Measurements from ENCODE around the gene SULF2. TPM values are rescaled to one million over a fixed set of nuclear protein-coding genes. Genes with fewer than 3 reads are reported as not detected.
"Not testable (repeated sequence)": the region's sequence is repeated elsewhere in the genome, so short reads cannot be mapped to it uniquely, and the experiment has no call there.

SULF2 gene
- total RNA-seq, 2 experiments from 2014 or later: 0.17 to 0.34 TPM

GRCh38 chr20:47815866-47816265 lies 30.6 kb upstream of the SULF2 start:
- H3K4me3 Mint-ChIP-seq: no peak overlapping the region
- H3K27ac Mint-ChIP-seq: no peak overlapping the region
- peaks cover 30% of the 10 kb centered on the region for H3K27me3 Mint-ChIP-seq
- no peaks in the 10 kb centered on the region for H3K36me3 Mint-ChIP-seq
- ChIA-PET POLR2A (no interaction called here), CTCF (no interaction called here)
- no peaks in the 10 kb centered on the region for H3K4me1 Mint-ChIP-seq (ENCODE audit: low read depth)
- no peak for DNase-seq
- intact Hi-C loops (cut with micrococcal nuclease): no loop called here
- no peaks in the 10 kb centered on the region for H3K9me3 Mint-ChIP-seq

- Mint-ChIP-seq H3K27me3 (peaks cover 27% of the 10 kb centered on the region), H3K27ac (no peak overlapping the region), H3K4me3 (no peak overlapping the region), H3K9me3 (no peaks in the 10 kb centered on the region), H3K36me3 (no peaks in the 10 kb centered on the region), H3K4me1 (ENCODE audit: low read depth) (no peaks in the 10 kb centered on the region)
- ChIA-PET CTCF (no interaction called here), POLR2A (no interaction called here)
- no peak for DNase-seq
- intact Hi-C loops (cut with micrococcal nuclease): no loop called here
These were observed 30.1 kb upstream of the SULF2 start for GRCh38 chr20:47815416-47815806.

GRCh38 chr20:47814632-47815415 lies 29.5 kb upstream of the SULF2 start:
- no peak overlapping the region for H3K4me3 Mint-ChIP-seq
- DNase-seq: no peak
- no peaks in the 10 kb centered on the region for H3K36me3 Mint-ChIP-seq
- no peak overlapping the region for H3K27ac Mint-ChIP-seq
- H3K4me1 Mint-ChIP-seq (ENCODE audit: low read depth): no peaks in the 10 kb centered on the region
- intact Hi-C loops (cut with micrococcal nuclease): no loop called here
- POLR2A ChIA-PET: no interaction called here
- CTCF ChIA-PET: interaction anchor here (1.1 kb wide), 1 partner anchor 80 kb away, joined by 3 read pairs; no protein-coding TSS in a partner anchor
- no peaks in the 10 kb centered on the region for H3K9me3 Mint-ChIP-seq
- peaks cover 30% of the 10 kb centered on the region for H3K27me3 Mint-ChIP-seq

GRCh38 chr20:47810721-47811347 lies 25.6 kb upstream of the SULF2 start:
- no peak for DNase-seq
- intact Hi-C loops (cut with micrococcal nuclease): no loop called here
- no peaks in the 10 kb centered on the region for H3K9me3 Mint-ChIP-seq
- no peak overlapping the region for H3K4me3 Mint-ChIP-seq
- H3K36me3 Mint-ChIP-seq: no peaks in the 10 kb centered on the region
- H3K4me1 Mint-ChIP-seq (ENCODE audit: low read depth): no peaks in the 10 kb centered on the region
- no peak overlapping the region for H3K27ac Mint-ChIP-seq
- ChIA-PET CTCF (no interaction called here), POLR2A (no interaction called here)
- peaks cover 25% of the 10 kb centered on the region for H3K27me3 Mint-ChIP-seq

GRCh38 chr20:47810116-47810677 lies 24.9 kb upstream of the SULF2 start:
- no peaks in the 10 kb centered on the region for H3K36me3 Mint-ChIP-seq
- intact Hi-C loops (cut with micrococcal nuclease): no loop called here
- POLR2A ChIA-PET: no interaction called here
- H3K4me3 Mint-ChIP-seq: no peak overlapping the region
- peaks cover 31% of the 10 kb centered on the region for H3K27me3 Mint-ChIP-seq
- H3K27ac Mint-ChIP-seq: no peak overlapping the region
- H3K9me3 Mint-ChIP-seq: no peaks in the 10 kb centered on the region
- no peaks in the 10 kb centered on the region for H3K4me1 Mint-ChIP-seq (ENCODE audit: low read depth)
- CTCF ChIA-PET: no interaction called here
- DNase-seq: no peak

- ChIA-PET CTCF (no interaction called here), POLR2A (no interaction called here)
- Mint-ChIP-seq H3K27me3 (peaks cover 25% of the 10 kb centered on the region), H3K9me3 (no peaks in the 10 kb centered on the region), H3K36me3 (no peaks in the 10 kb centered on the region), H3K4me1 (ENCODE audit: low read depth) (no peaks in the 10 kb centered on the region), H3K4me3 (no peak overlapping the region), H3K27ac (no peak overlapping the region)
- no peak for DNase-seq
- intact Hi-C loops (cut with micrococcal nuclease): no loop called here
These were observed 24.1 kb upstream of the SULF2 start for GRCh38 chr20:47809161-47809960.

GRCh38 chr20:47805951-47806350 lies 20.7 kb upstream of the SULF2 start:
- ChIA-PET POLR2A (no interaction called here), CTCF (no interaction called here)
- no peak for DNase-seq
- Mint-ChIP-seq H3K4me1 (ENCODE audit: low read depth) (no peaks in the 10 kb centered on the region), H3K36me3 (no peaks in the 10 kb centered on the region), H3K27ac (no peak overlapping the region), H3K4me3 (no peak overlapping the region), H3K27me3 (peaks cover 17% of the 10 kb centered on the region), H3K9me3 (no peaks in the 10 kb centered on the region)
- intact Hi-C loops (cut with micrococcal nuclease): no loop called here

GRCh38 chr20:47804972-47805371 lies 19.7 kb upstream of the SULF2 start:
- POLR2A ChIA-PET; H3K4me3 Mint-ChIP-seq; H3K9me3 Mint-ChIP-seq; intact Hi-C loops (cut with micrococcal nuclease); DNase-seq; H3K36me3 Mint-ChIP-seq; CTCF ChIA-PET; H3K27ac Mint-ChIP-seq; H3K4me1 Mint-ChIP-seq (ENCODE audit: low read depth): not testable (repeated sequence)
- H3K27me3 Mint-ChIP-seq: peaks cover 14% of the 10 kb centered on the region

- DNase-seq; H3K9me3 Mint-ChIP-seq; H3K27ac Mint-ChIP-seq; POLR2A ChIA-PET; H3K4me1 Mint-ChIP-seq (ENCODE audit: low read depth); intact Hi-C loops (cut with micrococcal nuclease); CTCF ChIA-PET; H3K4me3 Mint-ChIP-seq; H3K36me3 Mint-ChIP-seq: not testable (repeated sequence)
- H3K27me3 Mint-ChIP-seq: peaks cover 13% of the 10 kb centered on the region
These were observed 19.0 kb upstream of the SULF2 start for GRCh38 chr20:47804224-47804825.

- POLR2A ChIA-PET: no interaction called here
- no peak for DNase-seq
- Mint-ChIP-seq H3K4me3 (no peak overlapping the region), H3K4me1 (ENCODE audit: low read depth) (no peaks in the 10 kb centered on the region), H3K9me3 (no peaks in the 10 kb centered on the region), H3K36me3 (no peaks in the 10 kb centered on the region), H3K27ac (no peak overlapping the region), H3K27me3 (peaks cover 12% of the 10 kb centered on the region)
- CTCF ChIA-PET: no interaction called here
- intact Hi-C loops (cut with micrococcal nuclease): no loop called here
These were observed 17.7 kb upstream of the SULF2 start for GRCh38 chr20:47802975-47803374.

- POLR2A ChIA-PET: no interaction called here
- no peaks in the 10 kb centered on the region for H3K9me3 Mint-ChIP-seq
- H3K27me3 Mint-ChIP-seq: peaks cover 12% of the 10 kb centered on the region
- H3K4me1 Mint-ChIP-seq (ENCODE audit: low read depth): no peaks in the 10 kb centered on the region
- DNase-seq: no peak
- H3K4me3 Mint-ChIP-seq: no peak overlapping the region
- no peak overlapping the region for H3K27ac Mint-ChIP-seq
- intact Hi-C loops (cut with micrococcal nuclease): no loop called here
- CTCF ChIA-PET: no interaction called here
- no peaks in the 10 kb centered on the region for H3K36me3 Mint-ChIP-seq
These were observed 17.1 kb upstream of the SULF2 start for GRCh38 chr20:47802226-47802920.

GRCh38 chr20:47801759-47802158 lies 16.5 kb upstream of the SULF2 start:
- H3K9me3 Mint-ChIP-seq: no peaks in the 10 kb centered on the region
- H3K27me3 Mint-ChIP-seq: peaks cover 12% of the 10 kb centered on the region
- POLR2A ChIA-PET: no interaction called here
- no peaks in the 10 kb centered on the region for H3K4me1 Mint-ChIP-seq (ENCODE audit: low read depth)
- no peaks in the 10 kb centered on the region for H3K36me3 Mint-ChIP-seq
- intact Hi-C loops (cut with micrococcal nuclease): no loop called here
- CTCF ChIA-PET: no interaction called here
- H3K27ac Mint-ChIP-seq: no peak overlapping the region
- DNase-seq: no peak
- no peak overlapping the region for H3K4me3 Mint-ChIP-seq
